C4-2B (cell line): ENCODE data around the gene TLCD1.

ENCODE experiments used
- H3K27ac ChIP-seq: fragments of 450-650 bp; 2 replicates; pipeline ENCODE4 v1.5.1; 2017
- CTCF ChIP-seq: fragments of 450-650 bp; conservative IDR thresholded peaks from 2 replicates; pipeline ENCODE4 v1.5.1; 2017; ENCODE audit warnings: mild to moderate bottlenecking
- ZFX ChIP-seq: fragments of 450-650 bp; IDR thresholded peaks from 2 replicates; pipeline ENCODE4 v1.6.1; 2017

The TLCD1 gene

DNA sequence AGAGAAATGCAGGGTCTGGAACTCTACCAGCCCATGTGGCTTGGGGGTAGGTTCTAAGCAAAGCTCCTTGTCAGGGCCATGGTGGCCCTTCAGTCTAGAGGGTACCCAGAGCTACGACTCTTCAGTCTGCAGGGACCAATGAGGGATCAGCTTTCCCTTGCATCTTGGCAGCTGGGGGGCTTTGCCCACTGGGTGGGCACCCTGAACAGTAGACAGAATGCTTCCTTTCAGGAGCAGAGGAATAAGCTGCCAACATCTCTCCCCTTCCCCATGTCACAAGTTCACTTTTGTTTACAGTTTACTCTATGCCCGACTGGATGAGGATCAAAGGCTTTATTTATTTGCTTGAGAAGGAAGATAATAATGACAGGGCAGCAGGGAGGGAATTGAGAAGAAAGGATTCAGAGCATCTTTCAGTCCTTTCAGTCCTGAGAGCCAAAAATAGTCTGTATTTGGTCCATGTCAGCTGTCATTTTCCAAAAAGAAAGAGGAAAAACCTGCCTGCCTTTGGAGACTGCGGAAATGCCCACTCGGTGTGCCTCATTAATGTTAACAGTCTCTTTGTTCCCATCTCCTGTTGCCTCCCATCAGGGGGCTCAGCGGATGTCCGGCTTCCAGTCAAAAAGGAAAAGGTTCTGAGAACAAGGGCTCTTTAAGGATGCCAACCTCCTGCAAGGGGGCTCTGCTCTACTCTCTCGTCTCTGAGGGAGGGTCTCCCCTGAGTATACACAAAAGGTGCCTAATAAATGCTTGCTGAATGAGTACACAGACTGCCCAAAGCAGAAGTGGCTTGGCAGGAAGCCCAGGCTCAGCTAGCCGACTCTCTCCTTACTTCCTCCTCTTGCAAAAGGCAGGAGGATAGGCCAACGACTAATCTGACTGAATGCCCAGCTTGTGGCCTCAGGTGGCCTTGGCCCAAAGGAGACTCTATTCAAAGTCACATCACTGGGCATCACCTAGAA lies 34.8 kb upstream of the TLCD1 start:
- peak overlapping the region; percentile 82 for H3K27ac ChIP-seq
- TF ChIP-seq ZFX: no peak
- no peak for TF ChIP-seq CTCF

DNA sequence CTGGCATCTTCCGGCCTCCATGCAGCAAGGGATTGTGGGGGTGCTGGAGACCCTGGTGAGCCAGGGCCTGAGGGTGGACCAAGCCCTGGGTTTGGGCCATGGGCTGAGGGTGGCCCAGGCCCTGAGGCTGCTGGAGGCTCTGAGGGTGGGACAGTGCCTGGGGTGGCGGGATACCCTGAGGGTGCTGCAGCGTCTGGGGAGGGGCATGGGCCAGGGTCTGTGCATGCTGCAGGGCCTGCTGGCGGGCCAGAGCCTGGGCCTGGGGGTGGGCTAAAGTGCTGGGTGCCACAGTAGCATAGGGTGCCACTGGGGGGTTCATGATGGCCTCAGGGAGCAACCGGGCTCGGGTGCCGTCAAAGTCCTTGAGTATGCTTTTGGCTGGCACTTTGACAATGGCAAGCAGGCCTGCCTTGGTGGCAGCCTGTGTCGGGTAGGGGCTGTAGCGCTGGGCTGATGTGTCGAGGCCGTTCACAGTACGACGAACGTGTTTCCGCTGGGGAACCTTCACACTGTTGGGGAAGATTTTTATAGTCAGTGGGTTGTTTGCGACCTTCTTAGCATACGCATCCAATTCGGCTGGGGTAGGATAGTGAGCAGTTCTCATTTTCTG lies 33.3 kb upstream of the TLCD1 start:
- peak overlapping the region; percentile 82 for H3K27ac ChIP-seq
- TF ChIP-seq ZFX: no peak
- no peak for TF ChIP-seq CTCF

DNA sequence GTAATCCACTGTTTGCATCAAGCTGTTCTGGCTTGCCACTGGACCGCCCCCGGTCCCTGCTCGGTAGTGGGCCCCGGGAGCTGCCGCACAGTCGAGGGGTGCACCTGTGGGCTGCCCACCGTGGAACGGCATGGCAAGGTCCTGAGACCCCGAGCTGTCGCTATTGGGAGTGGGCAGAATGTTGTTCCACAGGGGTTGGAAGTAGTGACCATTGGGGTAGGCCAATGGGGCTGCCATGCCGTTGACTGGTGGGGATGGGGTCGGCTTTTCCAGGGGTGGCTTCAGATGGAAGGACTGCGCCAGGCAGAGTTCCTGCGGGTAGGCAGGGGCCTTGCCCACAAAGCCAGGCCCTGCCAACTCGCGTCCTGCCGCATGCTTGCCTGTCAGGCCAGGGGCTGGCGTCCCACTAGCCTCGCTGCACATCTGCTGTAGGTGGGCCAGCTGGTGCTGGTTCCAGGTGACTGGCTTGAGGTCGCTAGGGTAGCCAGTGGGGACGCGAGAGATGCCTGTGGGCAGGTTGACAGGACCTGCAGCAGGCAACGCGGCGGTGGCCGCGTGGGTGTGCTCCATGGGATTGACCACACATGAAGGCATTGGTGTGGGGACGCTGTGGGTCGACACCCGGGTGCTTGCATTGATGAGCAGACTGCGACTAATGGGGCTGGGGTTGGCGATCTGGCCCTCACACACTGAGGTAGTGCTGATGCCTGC lies 32.5 kb upstream of the TLCD1 start:
- TF ChIP-seq CTCF: no peak
- TF ChIP-seq ZFX: no peak
- no peak overlapping the region; the same call in 1 of the 2 replicates for H3K27ac ChIP-seq

DNA sequence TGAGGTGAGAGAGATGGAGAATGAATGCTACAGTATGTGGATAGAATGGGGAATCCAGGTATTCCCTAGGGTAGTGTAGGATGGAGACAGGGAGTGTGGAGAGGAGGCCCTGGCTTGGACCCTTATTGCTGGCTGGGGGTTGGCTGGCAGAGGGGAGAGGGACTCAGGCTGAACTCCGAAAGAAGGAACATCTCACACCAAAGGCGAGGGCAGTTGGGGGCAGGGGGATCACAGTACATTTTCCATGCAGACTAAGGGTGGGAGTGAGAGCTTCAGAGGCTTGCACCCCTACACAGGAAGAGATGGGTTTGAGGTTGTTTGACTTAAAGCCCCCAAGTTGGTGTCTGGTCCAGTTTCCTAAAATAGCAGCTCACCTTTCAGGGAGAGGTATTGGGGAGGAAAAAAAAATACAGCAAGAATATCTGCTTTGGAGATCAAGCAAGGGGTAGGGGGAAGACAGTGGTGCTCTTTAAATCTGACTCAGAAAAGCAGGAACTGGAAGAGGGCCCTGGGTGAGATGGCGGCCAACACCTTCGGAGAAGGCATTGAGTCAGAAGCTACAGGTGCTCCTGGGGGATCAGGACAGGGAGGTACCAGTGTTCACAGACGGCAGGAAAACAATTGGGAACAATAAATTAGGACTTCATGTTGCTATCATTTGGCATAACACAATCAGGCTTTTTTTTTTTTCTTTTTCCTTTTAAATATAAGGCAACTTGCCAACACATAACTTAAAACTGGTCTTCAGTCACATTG lies 30.2 kb upstream of the TLCD1 start:
- no peak for TF ChIP-seq ZFX
- TF ChIP-seq CTCF: no peak
- H3K27ac ChIP-seq: peak overlapping the region; percentile 43

DNA sequence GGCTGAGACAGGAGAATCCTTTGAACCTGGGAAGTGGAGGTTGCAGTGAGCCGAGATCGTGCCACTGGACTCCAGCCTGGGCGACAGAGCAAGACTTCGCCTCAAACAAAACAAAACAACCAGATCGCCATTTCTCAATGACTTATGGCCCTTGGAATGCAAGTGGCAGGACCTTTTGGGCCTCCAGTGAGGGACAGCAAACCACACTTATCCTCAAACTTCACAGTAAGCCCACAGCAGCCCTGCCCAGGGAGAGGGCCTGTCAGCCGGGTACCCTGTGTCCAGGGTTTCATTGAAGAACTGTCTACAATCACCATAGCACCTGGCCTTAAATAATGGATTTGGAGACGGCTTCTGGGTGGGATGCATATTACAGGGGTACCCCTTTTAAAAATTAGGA lies 29.5 kb upstream of the TLCD1 start:
- no peak overlapping the region; the same call in 1 of the 2 replicates for H3K27ac ChIP-seq
- no peak for TF ChIP-seq ZFX
- no peak for TF ChIP-seq CTCF

GRCh38 chr17:28751600-28752366 lies 25.8 kb upstream of the TLCD1 start:
- no peak overlapping the region for H3K27ac ChIP-seq
- no peak for TF ChIP-seq CTCF
- no peak for TF ChIP-seq ZFX
